BLaER1 treated with 17β-estradiol and CSF1 and Interleukin-3, amounts not matched to agents 10 nM and 100 nM (cell line): ENCODE results near the gene EPGN.

Source experiments
- H3K27ac ChIP-seq, 11 experiments: shearing (Covaris generic); formaldehyde crosslinking; 2 replicates each; pipeline ENCODE4 v1.8.1; 2022
- H3K27me3 ChIP-seq, 11 experiments: shearing (Covaris generic); formaldehyde crosslinking; 2 replicates each; pipeline ENCODE4 v1.8.1; 2022
- H3K36me3 ChIP-seq, 11 experiments: shearing (Covaris generic); formaldehyde crosslinking; 2 replicates each; pipeline ENCODE4 v1.8.1; 2022
- H3K4me1 ChIP-seq, 10 experiments: shearing (Covaris generic); formaldehyde crosslinking; 2 replicates each; pipeline ENCODE4 v1.8.1; 2022
- H3K4me2 ChIP-seq, 11 experiments: shearing (Covaris generic); formaldehyde crosslinking; 2 replicates each; pipeline ENCODE4 v1.8.1; 2022
- H3K4me3 ChIP-seq, 10 experiments: shearing (Covaris generic); formaldehyde crosslinking; 2 replicates each; pipeline ENCODE4 v1.8.1; 2022
- H3K9ac ChIP-seq, 11 experiments: shearing (Covaris generic); formaldehyde crosslinking; 2 replicates each; pipeline ENCODE4 v1.8.1; 2022
- H3K9me3 ChIP-seq, 11 experiments: shearing (Covaris generic); formaldehyde crosslinking; replicated peaks in 1 of 11; 2 replicates each; pipeline ENCODE4 v1.8.1; 2022
- H4K20me1 ChIP-seq, 11 experiments: shearing (Covaris generic); formaldehyde crosslinking; 2 replicates each; pipeline ENCODE4 v1.8.1; 2022
- Cebpa-rat ChIP-seq, 11 experiments: shearing (Covaris generic); IDR thresholded peaks; 2 replicates each; pipeline ENCODE4 v1.8.1; 2022

The EPGN gene

DNA sequence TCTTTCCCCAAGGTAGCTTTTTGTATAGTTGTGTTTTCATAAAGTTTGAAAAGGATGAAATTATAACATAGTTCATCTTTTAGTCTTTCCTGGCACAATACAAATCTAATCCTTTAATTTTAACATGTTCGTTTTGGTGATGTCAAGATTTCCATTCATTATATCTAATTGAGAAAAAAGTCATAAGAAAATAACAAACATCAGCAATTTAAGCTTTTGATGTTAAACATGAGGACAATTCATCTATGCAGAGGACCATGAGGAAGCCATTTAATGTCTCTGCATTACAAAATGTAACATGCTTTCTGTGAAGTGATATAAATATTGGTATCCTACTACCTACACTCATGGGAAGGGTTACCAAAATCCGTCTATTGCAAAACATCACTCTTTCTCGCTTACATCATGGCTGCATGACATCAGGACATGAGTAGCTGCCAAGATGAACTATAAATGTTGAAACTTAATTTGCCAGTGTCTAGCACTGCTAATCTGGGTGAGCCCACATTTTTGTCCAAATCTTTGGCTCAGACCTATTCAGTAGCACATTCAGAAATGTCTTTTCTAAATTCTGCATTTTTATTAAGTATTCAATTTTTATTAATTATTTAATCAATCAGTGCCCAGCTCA is 9.5 kb downstream of the EPGN start:
- Histone ChIP-seq H3K27me3 (no peaks in the 10 kb centered on the region), H4K20me1 (no peaks in the 10 kb centered on the region), H3K9ac (no peak overlapping the region), H3K36me3 (no peaks in the 10 kb centered on the region), H3K4me3 (no peak overlapping the region), H3K9me3 (no peaks in the 10 kb centered on the region), H3K4me1 (peaks cover 0 to 7% (median 0%) of the 10 kb centered on the region in 10 experiments; a peak in 3 of 20 replicates), H3K27ac (no peak overlapping the region), H3K4me2 (no peak overlapping the region)
- no peak for TF ChIP-seq Cebpa-rat (IDR thresholded peaks at IDR 0.05)

DNA sequence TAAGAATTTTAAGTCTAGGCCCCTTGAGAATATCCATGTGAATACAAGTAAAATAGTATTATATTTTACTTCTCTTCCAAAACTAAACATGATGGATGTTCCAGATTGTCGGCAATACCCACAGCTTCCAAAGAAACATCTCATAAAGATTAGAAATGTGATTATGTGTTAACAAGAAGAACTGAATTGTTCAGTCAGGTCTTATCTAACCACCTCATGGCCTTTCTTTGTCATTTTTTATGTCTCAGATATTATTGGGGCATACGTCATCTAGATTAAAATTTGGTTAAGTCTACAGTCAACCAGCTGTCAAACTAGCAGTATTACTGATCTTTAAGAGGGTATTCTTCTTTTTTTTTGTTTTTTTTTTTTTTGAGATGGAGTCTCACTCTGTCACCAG is 10.0 kb downstream of the EPGN start:
- Histone ChIP-seq H3K4me1 (peaks cover 0 to 7% (median 0%) of the 10 kb centered on the region in 10 experiments; a peak in 3 of 20 replicates), H3K27me3 (no peaks in the 10 kb centered on the region), H4K20me1 (no peaks in the 10 kb centered on the region), H3K9ac (no peak overlapping the region), H3K27ac (no peak overlapping the region), H3K4me3 (no peak overlapping the region), H3K9me3 (no peaks in the 10 kb centered on the region), H3K36me3 (no peaks in the 10 kb centered on the region), H3K4me2 (no peak overlapping the region)
- no peak for TF ChIP-seq Cebpa-rat (IDR thresholded peaks at IDR 0.05)

DNA sequence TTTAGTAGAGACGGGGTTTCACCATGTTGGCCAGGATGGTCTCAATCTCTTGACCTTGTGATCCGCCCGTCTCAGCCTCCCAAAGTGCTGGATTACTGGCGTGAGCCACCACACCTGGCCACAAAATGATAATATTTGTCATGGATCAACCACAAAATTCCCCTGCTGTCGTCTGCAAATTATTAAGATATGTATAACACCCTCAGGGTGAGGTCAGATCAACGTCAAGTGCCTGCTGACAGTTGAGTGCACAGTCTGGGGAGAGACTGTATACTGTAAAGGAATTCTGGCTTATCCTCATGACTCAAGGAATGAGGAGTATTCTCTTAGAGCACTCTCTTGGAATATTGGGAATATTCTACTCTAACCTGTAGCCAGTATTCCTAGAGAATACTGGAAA is 11.2 kb downstream of the EPGN start:
- Histone ChIP-seq H3K4me3 (no peak overlapping the region), H3K27me3 (no peaks in the 10 kb centered on the region), H3K4me1 (peaks cover 0 to 7% (median 0%) of the 10 kb centered on the region in 10 experiments; a peak in 3 of 20 replicates), H3K27ac (no peak overlapping the region), H3K9me3 (no peaks in the 10 kb centered on the region), H3K9ac (no peak overlapping the region), H3K4me2 (no peak overlapping the region), H4K20me1 (no peaks in the 10 kb centered on the region), H3K36me3 (no peaks in the 10 kb centered on the region)
- TF ChIP-seq Cebpa-rat (IDR thresholded peaks at IDR 0.05): no peak

DNA sequence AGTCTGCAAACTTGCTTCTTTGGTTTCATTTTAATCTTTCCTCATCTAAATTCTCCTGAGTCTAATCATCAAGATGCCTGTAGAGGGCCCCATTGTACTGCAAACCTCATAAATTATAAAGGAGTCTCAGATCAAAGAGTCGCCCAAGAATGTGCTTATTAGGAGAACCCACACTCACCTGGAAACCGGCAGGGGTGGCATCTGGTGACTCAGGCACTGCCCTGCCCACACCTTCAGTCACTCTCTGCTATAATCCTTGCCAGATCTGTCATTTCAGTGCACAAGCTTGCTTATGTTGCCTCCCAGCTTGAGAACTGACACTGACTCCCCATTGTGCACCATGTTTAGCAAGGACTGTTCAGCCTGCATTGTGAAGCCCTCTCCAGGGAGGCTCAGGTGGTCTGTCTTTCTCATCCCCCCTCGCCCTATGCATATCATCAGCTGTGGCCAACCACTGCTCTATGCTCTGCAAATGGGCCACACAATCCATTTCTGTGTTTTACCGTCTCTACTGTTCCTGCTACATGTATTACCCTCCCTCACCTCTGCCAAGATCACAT is 12.4 kb downstream of the EPGN start:
- Histone ChIP-seq H3K27ac (no peak overlapping the region), H3K4me1 (peaks cover 0 to 5% (median 0%) of the 10 kb centered on the region in 10 experiments; a peak in 3 of 20 replicates), H3K9ac (no peak overlapping the region)

DNA sequence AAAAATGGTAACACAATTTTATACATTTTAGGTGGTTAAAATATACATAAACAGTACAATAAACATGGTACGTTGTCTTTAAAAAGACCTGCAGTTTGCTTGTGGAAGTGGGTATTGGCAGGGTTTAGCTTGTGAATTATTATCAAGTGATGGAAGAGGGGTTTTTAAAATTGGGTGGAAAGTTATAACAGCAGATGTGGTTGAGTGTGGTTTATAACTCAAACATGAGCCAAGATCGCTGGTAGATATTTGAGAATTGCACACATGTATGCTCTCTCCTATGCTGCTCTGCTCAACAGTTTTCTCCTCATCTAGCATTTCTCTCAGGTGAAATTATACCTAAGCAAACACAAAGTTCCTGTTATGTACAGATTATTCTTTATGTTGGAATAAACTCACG is 14.0 kb downstream of the EPGN start:
- Histone ChIP-seq H3K36me3 (no peaks in the 10 kb centered on the region), H4K20me1 (no peaks in the 10 kb centered on the region), H3K9ac (no peak overlapping the region), H3K9me3 (no peaks in the 10 kb centered on the region), H3K4me2 (no peak overlapping the region), H3K27me3 (no peaks in the 10 kb centered on the region), H3K4me3 (no peak overlapping the region), H3K4me1 (0 out of 20 replicates have a peak, but pooled peaks cover 0 to under 1% (median 0%) of the 10 kb centered on the region in 10 experiments), H3K27ac (no peak overlapping the region)
- TF ChIP-seq Cebpa-rat (IDR thresholded peaks at IDR 0.05): no peak

More for the DNA sequence above, 12.4 kb downstream of the EPGN start:
- H3K36me3 ChIP-seq: no peaks in the 10 kb centered on the region
- H3K27me3 ChIP-seq: no peaks in the 10 kb centered on the region
- TF ChIP-seq Cebpa-rat (IDR thresholded peaks at IDR 0.05): no peak
- H4K20me1 ChIP-seq: no peaks in the 10 kb centered on the region
- H3K4me3 ChIP-seq: no peak overlapping the region
- no peaks in the 10 kb centered on the region for H3K9me3 ChIP-seq
- H3K4me2 ChIP-seq: no peak overlapping the region

GRCh38 chr4:74323663-74324062 is 15.4 kb downstream of the EPGN start:
- H3K4me2 ChIP-seq: no peak overlapping the region
- no peaks in the 10 kb centered on the region for H3K36me3 ChIP-seq
- H3K27ac ChIP-seq: no peak overlapping the region
- H4K20me1 ChIP-seq: no peaks in the 10 kb centered on the region
- H3K4me1 ChIP-seq: peaks cover 0 to 10% (median 0%) of the 10 kb centered on the region in 10 experiments; a peak in 6 of 20 replicates
- no peak overlapping the region for H3K9ac ChIP-seq
- H3K27me3 ChIP-seq: no peaks in the 10 kb centered on the region
- TF ChIP-seq Cebpa-rat (IDR thresholded peaks at IDR 0.05): no peak
- H3K4me3 ChIP-seq: no peak overlapping the region
- no peaks in the 10 kb centered on the region for H3K9me3 ChIP-seq

DNA sequence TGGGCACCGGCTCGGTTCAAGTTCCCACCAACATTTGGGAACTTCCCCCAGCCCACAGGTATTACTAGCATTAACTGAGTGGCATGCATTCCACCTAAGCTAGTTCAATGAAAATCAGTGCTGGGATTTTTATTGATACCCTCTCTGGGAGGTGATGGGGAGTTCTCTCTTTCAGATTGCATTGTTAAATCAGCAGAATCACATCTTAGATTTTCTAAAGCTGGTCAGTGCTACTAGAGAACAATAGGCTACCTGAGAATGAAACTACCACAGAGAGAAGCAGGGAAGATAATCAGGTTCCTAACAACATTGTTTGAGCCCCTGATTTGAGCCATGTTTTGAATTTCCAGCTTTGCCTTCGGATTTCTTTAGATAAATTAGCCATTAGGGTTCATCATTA is 16.0 kb downstream of the EPGN start:
- no peaks in the 10 kb centered on the region for H3K27me3 ChIP-seq
- H3K27ac ChIP-seq: no peak overlapping the region
- no peaks in the 10 kb centered on the region for H4K20me1 ChIP-seq
- peaks cover 0 to 10% (median 0%) of the 10 kb centered on the region in 10 experiments; a peak in 6 of 20 replicates for H3K4me1 ChIP-seq
- H3K9me3 ChIP-seq: no peaks in the 10 kb centered on the region
- no peak overlapping the region for H3K4me3 ChIP-seq
- no peaks in the 10 kb centered on the region for H3K36me3 ChIP-seq
- TF ChIP-seq Cebpa-rat (IDR thresholded peaks at IDR 0.05): no peak
- H3K9ac ChIP-seq: no peak overlapping the region
- no peak overlapping the region for H3K4me2 ChIP-seq

GRCh38 chr4:74325886-74326285 is 17.6 kb downstream of the EPGN start:
- H4K20me1 ChIP-seq: no peaks in the 10 kb centered on the region
- H3K4me2 ChIP-seq: no peak overlapping the region
- H3K9me3 ChIP-seq: no peaks in the 10 kb centered on the region
- no peaks in the 10 kb centered on the region for H3K36me3 ChIP-seq
- no peak for TF ChIP-seq Cebpa-rat (IDR thresholded peaks at IDR 0.05)
- no peak overlapping the region for H3K9ac ChIP-seq
- H3K27me3 ChIP-seq: no peaks in the 10 kb centered on the region
- peaks cover 0 to 10% (median 0%) of the 10 kb centered on the region in 10 experiments; a peak in 6 of 20 replicates for H3K4me1 ChIP-seq
- H3K27ac ChIP-seq: no peak overlapping the region
- H3K4me3 ChIP-seq: no peak overlapping the region

GRCh38 chr4:74327762-74328161 is 19.5 kb downstream of the EPGN start:
- H3K27me3 ChIP-seq: no peaks in the 10 kb centered on the region
- H4K20me1 ChIP-seq: no peaks in the 10 kb centered on the region
- TF ChIP-seq Cebpa-rat (IDR thresholded peaks at IDR 0.05): no peak
- H3K36me3 ChIP-seq: no peaks in the 10 kb centered on the region
- peak overlapping the region in 3 of 11 experiments; percentile 8 to 53 (median 24); a peak in 3 of 22 replicates for H3K4me2 ChIP-seq
- H3K4me1 ChIP-seq: peaks cover 0 to 10% (median 0%) of the 10 kb centered on the region in 10 experiments; a peak in 6 of 20 replicates
- H3K9ac ChIP-seq: no peak overlapping the region
- H3K27ac ChIP-seq: no peak overlapping the region
- H3K4me3 ChIP-seq: no peak overlapping the region
- no peaks in the 10 kb centered on the region for H3K9me3 ChIP-seq

DNA sequence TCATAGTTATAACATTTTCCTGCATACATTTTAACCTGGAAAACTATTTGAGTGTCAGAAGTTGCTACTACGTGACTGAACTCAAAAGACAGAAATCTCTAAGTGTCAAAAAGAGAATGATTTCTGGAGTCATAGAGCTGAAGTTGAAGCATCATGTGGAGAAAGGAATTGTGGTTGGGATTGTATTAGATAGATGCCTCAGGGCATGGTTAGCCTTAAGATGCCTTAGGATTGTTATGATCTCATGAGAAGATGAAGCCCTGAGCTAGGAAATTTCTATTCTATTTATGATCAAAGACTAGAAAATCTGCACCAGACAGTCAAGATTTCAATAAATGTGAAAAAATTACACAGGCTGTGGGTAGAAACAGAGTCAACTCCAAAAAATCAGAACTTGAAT is 20.2 kb downstream of the EPGN start:
- Histone ChIP-seq H3K4me1 (peaks cover 0 to 10% (median 2%) of the 10 kb centered on the region in 10 experiments; a peak in 10 of 20 replicates), H3K9me3 (no peaks in the 10 kb centered on the region), H3K27me3 (no peaks in the 10 kb centered on the region), H3K9ac (no peak overlapping the region), H3K4me3 (no peak overlapping the region), H3K4me2 (no peak overlapping the region), H4K20me1 (no peaks in the 10 kb centered on the region), H3K36me3 (no peaks in the 10 kb centered on the region), H3K27ac (no peak overlapping the region)
- no peak for TF ChIP-seq Cebpa-rat (IDR thresholded peaks at IDR 0.05)
